ENCODE data around the gene DUSP16. TPM values are rescaled to one million over a fixed set of nuclear protein-coding genes. Genes with fewer than 3 reads are reported as not detected.

The DUSP16 gene, protein sequence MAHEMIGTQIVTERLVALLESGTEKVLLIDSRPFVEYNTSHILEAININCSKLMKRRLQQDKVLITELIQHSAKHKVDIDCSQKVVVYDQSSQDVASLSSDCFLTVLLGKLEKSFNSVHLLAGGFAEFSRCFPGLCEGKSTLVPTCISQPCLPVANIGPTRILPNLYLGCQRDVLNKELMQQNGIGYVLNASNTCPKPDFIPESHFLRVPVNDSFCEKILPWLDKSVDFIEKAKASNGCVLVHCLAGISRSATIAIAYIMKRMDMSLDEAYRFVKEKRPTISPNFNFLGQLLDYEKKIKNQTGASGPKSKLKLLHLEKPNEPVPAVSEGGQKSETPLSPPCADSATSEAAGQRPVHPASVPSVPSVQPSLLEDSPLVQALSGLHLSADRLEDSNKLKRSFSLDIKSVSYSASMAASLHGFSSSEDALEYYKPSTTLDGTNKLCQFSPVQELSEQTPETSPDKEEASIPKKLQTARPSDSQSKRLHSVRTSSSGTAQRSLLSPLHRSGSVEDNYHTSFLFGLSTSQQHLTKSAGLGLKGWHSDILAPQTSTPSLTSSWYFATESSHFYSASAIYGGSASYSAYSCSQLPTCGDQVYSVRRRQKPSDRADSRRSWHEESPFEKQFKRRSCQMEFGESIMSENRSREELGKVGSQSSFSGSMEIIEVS
- 10 to 100 TPM in 1 of 2 donors, 1 to 10 TPM in 1; 9.6 to 18.7 TPM for total RNA-seq

DNA sequence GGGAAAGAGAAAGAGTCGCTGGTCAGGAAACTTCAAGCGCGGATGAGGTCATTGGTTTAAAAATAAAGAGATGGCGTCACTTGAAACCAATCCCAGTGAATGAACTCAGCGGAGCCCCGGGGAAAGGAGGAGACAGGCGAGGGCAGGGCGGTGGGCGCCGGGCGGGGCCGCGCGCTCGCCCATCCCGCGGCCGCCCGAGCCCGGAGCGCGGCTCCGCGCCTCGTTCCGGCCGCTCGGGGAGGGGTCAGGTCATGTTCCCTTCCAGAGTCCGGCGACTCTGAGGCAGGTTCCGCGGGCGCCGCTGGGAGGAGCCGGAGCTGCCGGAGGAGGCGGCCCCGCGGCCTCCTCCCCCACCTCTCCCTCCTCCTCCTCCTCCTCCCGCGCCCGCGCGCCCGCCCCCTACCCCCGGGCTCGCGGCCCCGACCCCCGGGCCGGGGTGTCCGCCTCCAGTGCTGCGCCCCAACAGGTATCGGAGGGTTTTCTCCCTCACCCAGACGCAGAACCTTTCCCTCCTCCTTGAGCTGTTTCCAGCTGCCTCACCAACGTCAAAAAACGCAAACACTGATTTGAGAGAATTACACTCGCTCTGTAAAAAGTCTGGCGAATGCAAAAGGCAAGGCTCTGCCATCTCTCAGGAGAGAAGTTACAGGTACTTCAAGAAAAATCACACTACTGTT lies at the start of gene DUSP16:
DUSP16 (minus strand) TSS at position 279 of the 677 bp plus-strand sequence. CDS start 41,765 bp downstream, outside the sequence.
- peak within 1 kb of the TSS; percentile 100 for H3K27ac ChIP-seq
- no peaks in the 10 kb centered on the region for H3K9me3 ChIP-seq
- peak within 1 kb of the TSS; percentile 72 to 83 for H3K4me3 ChIP-seq
- H3K36me3 ChIP-seq, result no peaks in the 10 kb centered on the region
- TF ChIP-seq, protein P1, sequence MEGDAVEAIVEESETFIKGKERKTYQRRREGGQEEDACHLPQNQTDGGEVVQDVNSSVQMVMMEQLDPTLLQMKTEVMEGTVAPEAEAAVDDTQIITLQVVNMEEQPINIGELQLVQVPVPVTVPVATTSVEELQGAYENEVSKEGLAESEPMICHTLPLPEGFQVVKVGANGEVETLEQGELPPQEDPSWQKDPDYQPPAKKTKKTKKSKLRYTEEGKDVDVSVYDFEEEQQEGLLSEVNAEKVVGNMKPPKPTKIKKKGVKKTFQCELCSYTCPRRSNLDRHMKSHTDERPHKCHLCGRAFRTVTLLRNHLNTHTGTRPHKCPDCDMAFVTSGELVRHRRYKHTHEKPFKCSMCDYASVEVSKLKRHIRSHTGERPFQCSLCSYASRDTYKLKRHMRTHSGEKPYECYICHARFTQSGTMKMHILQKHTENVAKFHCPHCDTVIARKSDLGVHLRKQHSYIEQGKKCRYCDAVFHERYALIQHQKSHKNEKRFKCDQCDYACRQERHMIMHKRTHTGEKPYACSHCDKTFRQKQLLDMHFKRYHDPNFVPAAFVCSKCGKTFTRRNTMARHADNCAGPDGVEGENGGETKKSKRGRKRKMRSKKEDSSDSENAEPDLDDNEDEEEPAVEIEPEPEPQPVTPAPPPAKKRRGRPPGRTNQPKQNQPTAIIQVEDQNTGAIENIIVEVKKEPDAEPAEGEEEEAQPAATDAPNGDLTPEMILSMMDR (IDR thresholded peaks at IDR 0.05), result peak in 1 of 2 donors; percentile 36
- H3K4me1 ChIP-seq, result peaks cover 0 to 33% of the 10 kb centered on the region in 2 donors
- DNase-seq (ENCODE audit: low spot score), result peak; percentile 94
- no peaks in the 10 kb centered on the region for H3K27me3 ChIP-seq

DNA sequence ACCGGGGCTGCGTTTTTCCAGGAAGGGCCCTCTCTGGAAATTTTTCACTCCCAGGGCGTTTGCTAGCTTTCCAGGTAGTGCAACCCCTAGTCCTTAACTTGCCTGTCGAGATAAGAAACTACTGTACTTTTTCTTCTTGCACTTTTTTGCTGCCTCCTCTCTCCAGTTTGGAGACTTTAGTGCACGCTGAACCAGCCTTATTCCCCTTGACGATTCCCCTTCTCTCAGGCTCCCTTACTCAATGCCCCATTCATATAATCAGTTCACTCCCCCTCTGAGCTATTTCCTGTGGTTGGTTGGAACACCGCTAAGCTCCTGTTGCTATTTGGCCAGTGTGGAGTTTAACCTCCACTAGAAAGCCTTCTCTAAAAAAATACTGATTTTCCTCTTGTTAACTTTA lies 49.7 kb upstream of the DUSP16 start:
- Histone ChIP-seq H3K36me3 (no peaks in the 10 kb centered on the region), H3K27me3 (no peaks in the 10 kb centered on the region), H3K4me3 (peak overlapping the region; percentile 73 to 88), H3K27ac (peak overlapping the region; percentile 92 to 97), H3K9me3 (no peaks in the 10 kb centered on the region), H3K4me1 (peaks cover 0 to 30% of the 10 kb centered on the region in 2 donors)
- DNase-seq (ENCODE audit: low spot score), result no peak
- TF ChIP-seq, protein P1 (IDR thresholded peaks at IDR 0.05), result no peak

DNA sequence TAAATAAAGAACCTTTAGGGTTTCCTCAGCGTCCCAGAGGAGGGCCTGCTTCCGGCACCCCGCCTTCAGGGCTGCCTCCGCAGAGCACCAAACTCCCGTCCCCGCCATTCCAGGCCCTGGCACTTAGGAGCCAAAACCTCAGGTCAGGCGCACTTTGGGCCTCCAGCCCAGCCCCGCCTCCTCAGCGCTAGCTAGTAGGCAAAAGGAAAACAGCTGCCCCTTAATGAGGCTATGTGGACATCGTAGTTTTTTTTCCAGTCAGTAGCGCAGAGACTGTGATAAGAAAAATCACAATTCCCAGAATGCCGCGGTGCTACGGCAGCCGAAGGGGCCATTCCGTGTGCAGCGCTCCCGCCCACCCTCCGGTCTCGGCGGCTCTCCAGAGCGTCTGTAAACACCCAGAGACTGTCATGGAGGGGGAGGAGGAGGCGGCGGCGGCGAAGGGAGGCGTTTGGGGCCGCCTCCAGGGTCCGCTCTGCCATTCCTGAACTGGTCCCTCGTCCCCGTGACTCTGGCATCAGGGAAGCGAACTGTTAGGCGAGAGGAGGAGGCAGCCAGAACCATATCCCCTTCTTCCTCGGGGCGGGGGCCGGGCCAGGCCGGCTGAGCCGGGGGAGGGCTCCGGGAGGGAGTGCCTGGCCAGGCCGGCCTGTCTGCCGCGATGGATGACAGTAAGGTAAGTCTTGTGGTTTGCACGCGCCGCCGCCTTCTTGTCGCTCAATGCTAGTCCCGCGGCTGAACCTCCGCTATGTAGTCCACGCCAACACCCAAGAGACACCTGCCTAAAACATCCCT lies 49.0 kb upstream of the DUSP16 start, which contains the start of gene CREBL2:
CREBL2 (plus strand) TSS at position 365 of the 795 bp plus-strand sequence; CDS start at position 662, 297 bp downstream.
- Histone ChIP-seq H3K36me3 (no peaks in the 10 kb centered on the region), H3K4me3 (peak within 1 kb of the TSS; percentile 73 to 88), H3K27me3 (no peaks in the 10 kb centered on the region), H3K27ac (peak within 1 kb of the TSS; percentile 92 to 97), H3K9me3 (no peaks in the 10 kb centered on the region), H3K4me1 (peaks cover 0 to 27% of the 10 kb centered on the region in 2 donors)
- peak; percentile 93 for DNase-seq (ENCODE audit: low spot score)
- TF ChIP-seq, protein P1 (IDR thresholded peaks at IDR 0.05), result no peak

DNA sequence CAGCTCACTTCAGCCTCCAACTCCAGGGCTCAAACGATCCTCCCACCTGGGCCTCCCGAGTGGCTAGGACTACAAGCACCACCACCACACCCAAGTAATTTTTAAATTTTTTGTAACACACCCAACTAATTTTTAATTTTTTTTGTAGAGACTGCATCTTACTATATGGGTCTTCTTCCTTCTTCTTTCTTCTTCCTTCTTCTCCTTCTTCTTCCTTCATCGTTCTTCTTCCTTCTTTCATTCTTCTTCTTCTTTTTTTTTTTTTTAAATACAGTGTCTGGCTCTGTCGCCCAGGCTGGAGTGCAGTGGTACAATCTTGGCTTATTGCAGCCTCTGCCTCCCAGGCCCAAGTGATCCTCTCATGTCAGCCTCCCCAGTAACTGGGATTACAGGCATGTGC lies 48.0 kb upstream of the DUSP16 start:
- TF ChIP-seq, protein P1 (IDR thresholded peaks at IDR 0.05), result no peak
- Histone ChIP-seq H3K4me3 (no peak overlapping the region), H3K27me3 (no peaks in the 10 kb centered on the region), H3K27ac (peak overlapping the region; percentile 92 to 97), H3K36me3 (no peaks in the 10 kb centered on the region), H3K9me3 (no peaks in the 10 kb centered on the region), H3K4me1 (peaks cover 0 to 24% of the 10 kb centered on the region in 2 donors)
- no peak for DNase-seq (ENCODE audit: low spot score)

DNA sequence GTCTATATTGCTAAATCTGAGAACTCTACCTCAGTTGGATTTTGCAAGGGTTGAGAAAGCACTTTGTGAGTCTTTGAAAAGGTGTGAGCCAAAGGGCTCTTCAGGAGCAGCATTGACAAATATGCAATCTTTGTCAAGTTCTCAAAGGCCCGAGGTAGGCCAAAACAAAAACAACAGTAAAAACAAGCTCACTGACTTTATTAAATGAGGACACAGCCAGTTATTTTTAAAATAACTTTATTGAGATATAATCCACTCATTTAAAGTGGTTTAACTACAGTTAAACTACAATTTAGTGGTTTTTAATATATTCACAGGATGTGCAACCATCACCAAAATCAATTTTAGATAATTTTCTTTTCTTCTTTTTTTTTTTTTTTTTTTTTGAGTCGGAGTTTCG lies 47.0 kb upstream of the DUSP16 start:
- Histone ChIP-seq H3K4me1 (peaks cover 0 to 18% of the 10 kb centered on the region in 2 donors), H3K27me3 (no peaks in the 10 kb centered on the region), H3K27ac (no peak overlapping the region), H3K36me3 (no peaks in the 10 kb centered on the region), H3K4me3 (no peak overlapping the region), H3K9me3 (no peaks in the 10 kb centered on the region)
- TF ChIP-seq, protein P1 (IDR thresholded peaks at IDR 0.05), result no peak
- no peak for DNase-seq (ENCODE audit: low spot score)

Measured in right atrium auricular region (tissue), 2 donors.